Measurements from ENCODE around the gene EPPIN. TPM values are rescaled to one million over a fixed set of nuclear protein-coding genes. Genes with fewer than 3 reads are reported as not detected.

The EPPIN gene
- total RNA-seq, 1 experiment from 2014 or later = not detected

- Histone ChIP-seq H2AFZ (peak overlapping the region; percentile 71; the same call in 1 of the 2 replicates), H3K27me3 (ENCODE audit: insufficient read depth, low read depth) (no peaks in the 10 kb centered on the region), H3K4me2 (peak overlapping the region; percentile 44), H4K20me1 (ENCODE audit: insufficient read depth) (no peaks in the 10 kb centered on the region), H3K79me2 (ENCODE audit: low read depth) (no peaks in the 10 kb centered on the region), H3K36me3 (ENCODE audit: low read depth) (no peaks in the 10 kb centered on the region), H3K27ac (peak overlapping the region; percentile 46), H3K4me3 (no peak overlapping the region; the same call in 1 of the 2 replicates), H3K4me1 (replicated peaks; ENCODE audit: insufficient read depth) (peaks cover 25% of the 10 kb centered on the region), H3K9me2 (ENCODE audit: insufficient read depth) (no peaks in the 10 kb centered on the region), H3K9me3 (ENCODE audit: insufficient read depth, low read depth) (peaks cover 8% of the 10 kb centered on the region; the same call in 1 of the 2 replicates), H3F3A (ENCODE audit: insufficient read depth, low read depth) (peaks cover 22% of the 10 kb centered on the region)
- ChIA-PET POLR2A (ENCODE audit: unreplicated experiment) (interaction anchor here (0.5 kb wide), 1 partner anchor 176 kb away, joined by 3 read pairs; no protein-coding TSS in a partner anchor), CTCF (no interaction called here)
- DNase-seq = peak in 1 of 2 experiments; percentile 44
- BruUV-seq (replicated peaks) = no TSS peak
- intact Hi-C loops (cut with micrococcal nuclease; ENCODE audit: unreplicated experiment) = no loop called here
- no peak for TF ChIP-seq EZH2 (IDR thresholded peaks at IDR 0.05; ENCODE audit: low read depth)
- no peak for TF ChIP-seq CTCF (conservative IDR thresholded peaks at IDR 0.05)
Observed at GRCh38 chr20:45523821-45524220, 23.4 kb downstream of the EPPIN start.

- H3K4me1 ChIP-seq (replicated peaks; ENCODE audit: insufficient read depth) = peaks cover 24% of the 10 kb centered on the region
- BruUV-seq (replicated peaks) = no TSS peak
- peak overlapping the region; percentile 64 for H3K4me2 ChIP-seq
- no peaks in the 10 kb centered on the region for H3K27me3 ChIP-seq (ENCODE audit: insufficient read depth, low read depth)
- peak overlapping the region; percentile 4; the same call in 1 of the 2 replicates for H3K4me3 ChIP-seq
- H3K9me2 ChIP-seq (ENCODE audit: insufficient read depth) = no peaks in the 10 kb centered on the region
- H2AFZ ChIP-seq = no peak overlapping the region
- no peaks in the 10 kb centered on the region for H3K36me3 ChIP-seq (ENCODE audit: low read depth)
- intact Hi-C loops (cut with micrococcal nuclease; ENCODE audit: unreplicated experiment) = loop anchor here (1.0 kb wide), 3 partner anchors 10 to 261 kb away; partner anchors contain the start of gene WFDC2
- TF ChIP-seq EZH2 (IDR thresholded peaks at IDR 0.05; ENCODE audit: low read depth) = no peak
- no peak for TF ChIP-seq CTCF (conservative IDR thresholded peaks at IDR 0.05)
- ChIA-PET CTCF (interaction anchor here (0.8 to 1.3 kb wide), 3 partner anchors 82 to 253 kb away, joined by 3 to 4 read pairs (median 4); no protein-coding TSS in a partner anchor), POLR2A (ENCODE audit: unreplicated experiment) (interaction anchor here (0.5 to 0.9 kb wide), 11 partner anchors 10 to 1221 kb away, joined by 3 to 9 read pairs (median 4); no protein-coding TSS in a partner anchor)
- H3K9me3 ChIP-seq (ENCODE audit: insufficient read depth, low read depth) = peaks cover 8% of the 10 kb centered on the region; the same call in 1 of the 2 replicates
- peaks cover 23% of the 10 kb centered on the region for H3F3A ChIP-seq (ENCODE audit: insufficient read depth, low read depth)
- peak; percentile 85 to 96 for DNase-seq
- no peaks in the 10 kb centered on the region for H4K20me1 ChIP-seq (ENCODE audit: insufficient read depth)
- H3K27ac ChIP-seq = peak overlapping the region; percentile 83
- no peaks in the 10 kb centered on the region for H3K79me2 ChIP-seq (ENCODE audit: low read depth)
Observed at GRCh38 chr20:45518282-45518681, 28.9 kb downstream of the EPPIN start.

- Histone ChIP-seq H3K27ac (no peak within 1 kb of the TSS), H3F3A (ENCODE audit: insufficient read depth, low read depth) (peaks cover 23% of the 10 kb centered on the region), H4K20me1 (ENCODE audit: insufficient read depth) (no peaks in the 10 kb centered on the region), H3K4me2 (no peak within 1 kb of the TSS), H3K4me3 (no peak within 1 kb of the TSS), H3K36me3 (ENCODE audit: low read depth) (no peaks in the 10 kb centered on the region), H3K9me2 (ENCODE audit: insufficient read depth) (no peaks in the 10 kb centered on the region), H3K4me1 (replicated peaks; ENCODE audit: insufficient read depth) (peaks cover 27% of the 10 kb centered on the region), H3K79me2 (ENCODE audit: low read depth) (no peaks in the 10 kb centered on the region), H3K27me3 (ENCODE audit: insufficient read depth, low read depth) (no peaks in the 10 kb centered on the region), H2AFZ (no peak within 1 kb of the TSS), H3K9me3 (ENCODE audit: insufficient read depth, low read depth) (peaks cover 8% of the 10 kb centered on the region; the same call in 1 of the 2 replicates)
- TF ChIP-seq EZH2 (IDR thresholded peaks at IDR 0.05; ENCODE audit: low read depth) = no peak
- TF ChIP-seq CTCF (conservative IDR thresholded peaks at IDR 0.05) = no peak
- no peak for DNase-seq
- ChIA-PET POLR2A (ENCODE audit: unreplicated experiment) (no interaction called here), CTCF (no interaction called here)
- no TSS peak for BruUV-seq (replicated peaks)
- intact Hi-C loops (cut with micrococcal nuclease; ENCODE audit: unreplicated experiment) = no loop called here
Observed at GRCh38 chr20:45515147-45515913, 31.9 kb downstream of the EPPIN start, which contains the start of gene SPINT3. SPINT3 (minus strand) TSS chr20:45515622; CDS start chr20:45515608, 14 bp downstream.
